Activated T-cell treated with anti-CD3 and anti-CD28 coated beads, Interleukin-2, amount 50 U/mL, for 4 hours (primary cell): ENCODE measurements around the gene PLA2G2C. TPM values are rescaled to one million over a fixed set of nuclear protein-coding genes. Genes with fewer than 3 reads are reported as not detected.
A peak's percentile ranks its signal among the peaks of the same experiment; 100 is the strongest.

Experiments
- ATAC-seq, 2 donors: fragments of 200-7000 bp; cut with Tn5 transposase; one replicate each; pipeline ENCODE4 v1.10.0; 2021
- DNase-seq: peaks from one replicate; pipeline ENCODE4 v3.0.0-alpha.2; 2020
- H3K27me3 Mint-ChIP-seq: one replicate; pipeline ENCODE4 v1.8.0; 2021; ENCODE audit warnings: low read depth, mixed read lengths
- H3K36me3 Mint-ChIP-seq: one replicate; pipeline ENCODE4 v1.8.0; 2022; ENCODE audit warnings: mixed read lengths; ENCODE audit not compliant: insufficient read depth
- H3K4me1 Mint-ChIP-seq: one replicate; pipeline ENCODE4 v1.8.0; 2021; ENCODE audit warnings: low read depth, mixed read lengths
- H3K4me3 Mint-ChIP-seq: one replicate; pipeline ENCODE4 v1.8.0; 2021; ENCODE audit warnings: mild to moderate bottlenecking, moderate library complexity, mixed read lengths
- H3K9me3 Mint-ChIP-seq: one replicate; pipeline ENCODE4 v1.8.0; 2021; ENCODE audit warnings: mixed read lengths
- total RNA-seq, 3 donors: library from RNA; stranded (reverse); gene quantifications; one replicate each; pipeline ENCODE4 v1.2.1, GENCODE V29; 2021

Gene PLA2G2C
- total RNA-seq, 3 donors from 2014 or later = not detected

- peaks cover 4% of the 10 kb centered on the region for H3K36me3 Mint-ChIP-seq
- ATAC-seq (no peak), DNase-seq (no peak)
- peaks cover 29% of the 10 kb centered on the region for H3K9me3 Mint-ChIP-seq
- no peaks in the 10 kb centered on the region for H3K27me3 Mint-ChIP-seq
- H3K4me3 Mint-ChIP-seq = no peak overlapping the region
- no peaks in the 10 kb centered on the region for H3K4me1 Mint-ChIP-seq
These were observed 20.8 kb downstream of the PLA2G2C start for GRCh38 chr1:20165522-20165951.

GRCh38 chr1:20164694-20165202 lies 21.6 kb downstream of the PLA2G2C start:
- Mint-ChIP-seq H3K36me3 (peaks cover 4% of the 10 kb centered on the region), H3K27me3 (no peaks in the 10 kb centered on the region), H3K9me3 (peaks cover 31% of the 10 kb centered on the region), H3K4me1 (no peaks in the 10 kb centered on the region), H3K4me3 (no peak overlapping the region)
- DNase-seq = no peak
- ATAC-seq = no peak

GRCh38 chr1:20160034-20160433 lies 26.3 kb downstream of the PLA2G2C start:
- DNase-seq (no peak), ATAC-seq (no peak)
- Mint-ChIP-seq H3K9me3 (peaks cover 34% of the 10 kb centered on the region), H3K36me3 (peaks cover under 1% of the 10 kb centered on the region), H3K27me3 (no peaks in the 10 kb centered on the region), H3K4me3 (no peak overlapping the region), H3K4me1 (no peaks in the 10 kb centered on the region)

- ATAC-seq (no peak), DNase-seq (no peak)
- Mint-ChIP-seq H3K4me3 (no peak overlapping the region), H3K9me3 (peaks cover 28% of the 10 kb centered on the region), H3K4me1 (peaks cover 10% of the 10 kb centered on the region), H3K27me3 (no peaks in the 10 kb centered on the region), H3K36me3 (no peaks in the 10 kb centered on the region)
These were observed 27.8 kb downstream of the PLA2G2C start for GRCh38 chr1:20158358-20159070.

GRCh38 chr1:20154301-20154831 lies 32.0 kb downstream of the PLA2G2C start:
- DNase-seq (no peak), ATAC-seq (no peak)
- H3K9me3 Mint-ChIP-seq = peaks cover 4% of the 10 kb centered on the region
- H3K4me3 Mint-ChIP-seq = peak overlapping the region; percentile 53
- no peaks in the 10 kb centered on the region for H3K27me3 Mint-ChIP-seq
- no peaks in the 10 kb centered on the region for H3K36me3 Mint-ChIP-seq
- H3K4me1 Mint-ChIP-seq = peaks cover 13% of the 10 kb centered on the region

GRCh38 chr1:20153000-20153418 lies 33.3 kb downstream of the PLA2G2C start:
- ATAC-seq = no peak
- no peaks in the 10 kb centered on the region for H3K36me3 Mint-ChIP-seq
- no peaks in the 10 kb centered on the region for H3K9me3 Mint-ChIP-seq

GRCh38 chr1:20152599-20152930 lies 33.8 kb downstream of the PLA2G2C start:
- ATAC-seq (no peak), DNase-seq (no peak)
- no peaks in the 10 kb centered on the region for H3K36me3 Mint-ChIP-seq
- peak overlapping the region; percentile 74 for H3K4me3 Mint-ChIP-seq
- H3K27me3 Mint-ChIP-seq = no peaks in the 10 kb centered on the region
- H3K4me1 Mint-ChIP-seq = peaks cover 13% of the 10 kb centered on the region
- H3K9me3 Mint-ChIP-seq = no peaks in the 10 kb centered on the region

More at GRCh38 chr1:20153000-20153418, 33.3 kb downstream of the PLA2G2C start:
- H3K4me1 Mint-ChIP-seq = peaks cover 13% of the 10 kb centered on the region
- DNase-seq = no peak
- no peak overlapping the region for H3K4me3 Mint-ChIP-seq
- H3K27me3 Mint-ChIP-seq = no peaks in the 10 kb centered on the region

GRCh38 chr1:20151906-20152598 lies 34.3 kb downstream of the PLA2G2C start:
- no peaks in the 10 kb centered on the region for H3K9me3 Mint-ChIP-seq
- H3K4me1 Mint-ChIP-seq = peaks cover 13% of the 10 kb centered on the region
- no peaks in the 10 kb centered on the region for H3K27me3 Mint-ChIP-seq
- DNase-seq (peak; percentile 78), ATAC-seq (peak; percentile 94 to 95)
- peak overlapping the region; percentile 74 for H3K4me3 Mint-ChIP-seq
- H3K36me3 Mint-ChIP-seq = no peaks in the 10 kb centered on the region

- Mint-ChIP-seq H3K9me3 (no peaks in the 10 kb centered on the region), H3K27me3 (no peaks in the 10 kb centered on the region), H3K4me1 (peaks cover 13% of the 10 kb centered on the region), H3K36me3 (no peaks in the 10 kb centered on the region), H3K4me3 (no peak overlapping the region)
- DNase-seq (no peak), ATAC-seq (no peak)
These were observed 35.3 kb downstream of the PLA2G2C start for GRCh38 chr1:20150969-20151368.

- Mint-ChIP-seq H3K4me3 (no peak overlapping the region), H3K27me3 (no peaks in the 10 kb centered on the region), H3K9me3 (no peaks in the 10 kb centered on the region), H3K36me3 (no peaks in the 10 kb centered on the region), H3K4me1 (peaks cover 13% of the 10 kb centered on the region)
- DNase-seq = no peak
- ATAC-seq = no peak
These were observed 36.0 kb downstream of the PLA2G2C start for GRCh38 chr1:20150326-20150705.

GRCh38 chr1:20149601-20150325 lies 36.6 kb downstream of the PLA2G2C start:
- DNase-seq (no peak), ATAC-seq (no peak)
- H3K27me3 Mint-ChIP-seq = no peaks in the 10 kb centered on the region
- peaks cover 11% of the 10 kb centered on the region for H3K4me1 Mint-ChIP-seq
- H3K4me3 Mint-ChIP-seq = no peak overlapping the region
- H3K9me3 Mint-ChIP-seq = no peaks in the 10 kb centered on the region
- no peaks in the 10 kb centered on the region for H3K36me3 Mint-ChIP-seq

- Mint-ChIP-seq H3K4me3 (no peak overlapping the region), H3K27me3 (no peaks in the 10 kb centered on the region), H3K4me1 (peaks cover 3% of the 10 kb centered on the region), H3K36me3 (no peaks in the 10 kb centered on the region), H3K9me3 (no peaks in the 10 kb centered on the region)
- no peak for ATAC-seq
- DNase-seq = no peak
These were observed 37.5 kb downstream of the PLA2G2C start for GRCh38 chr1:20148571-20149500.

GRCh38 chr1:20147846-20148570 lies 38.3 kb downstream of the PLA2G2C start:
- ATAC-seq = no peak
- Mint-ChIP-seq H3K9me3 (no peaks in the 10 kb centered on the region), H3K36me3 (no peaks in the 10 kb centered on the region), H3K4me3 (no peak overlapping the region), H3K27me3 (no peaks in the 10 kb centered on the region), H3K4me1 (peaks cover 3% of the 10 kb centered on the region)
- DNase-seq = no peak
